Mucosa of gallbladder (tissue), 1 donor: ENCODE results near the gene FGFBP3. TPM values are rescaled to one million over a fixed set of nuclear protein-coding genes. Genes with fewer than 3 reads are reported as not detected.
"Not testable (repeated sequence)": the region's sequence is repeated elsewhere in the genome, so short reads cannot be mapped to it uniquely, and the experiment has no call there.

Source experiments
- DNase-seq: peaks from one replicate; pipeline ENCODE4 v3.0.0-alpha.2; 2020; ENCODE audit warnings: low spot score
- total RNA-seq: library from RNA; stranded (reverse); gene quantifications from one replicate; pipeline ENCODE4 v1.2.1, GENCODE V29; 2021
- donor health status: DM: no; HTN: no; CAD: no.

FGFBP3 gene
- total RNA-seq, 1 donor from 2014 or later: 0.72 TPM

DNA sequence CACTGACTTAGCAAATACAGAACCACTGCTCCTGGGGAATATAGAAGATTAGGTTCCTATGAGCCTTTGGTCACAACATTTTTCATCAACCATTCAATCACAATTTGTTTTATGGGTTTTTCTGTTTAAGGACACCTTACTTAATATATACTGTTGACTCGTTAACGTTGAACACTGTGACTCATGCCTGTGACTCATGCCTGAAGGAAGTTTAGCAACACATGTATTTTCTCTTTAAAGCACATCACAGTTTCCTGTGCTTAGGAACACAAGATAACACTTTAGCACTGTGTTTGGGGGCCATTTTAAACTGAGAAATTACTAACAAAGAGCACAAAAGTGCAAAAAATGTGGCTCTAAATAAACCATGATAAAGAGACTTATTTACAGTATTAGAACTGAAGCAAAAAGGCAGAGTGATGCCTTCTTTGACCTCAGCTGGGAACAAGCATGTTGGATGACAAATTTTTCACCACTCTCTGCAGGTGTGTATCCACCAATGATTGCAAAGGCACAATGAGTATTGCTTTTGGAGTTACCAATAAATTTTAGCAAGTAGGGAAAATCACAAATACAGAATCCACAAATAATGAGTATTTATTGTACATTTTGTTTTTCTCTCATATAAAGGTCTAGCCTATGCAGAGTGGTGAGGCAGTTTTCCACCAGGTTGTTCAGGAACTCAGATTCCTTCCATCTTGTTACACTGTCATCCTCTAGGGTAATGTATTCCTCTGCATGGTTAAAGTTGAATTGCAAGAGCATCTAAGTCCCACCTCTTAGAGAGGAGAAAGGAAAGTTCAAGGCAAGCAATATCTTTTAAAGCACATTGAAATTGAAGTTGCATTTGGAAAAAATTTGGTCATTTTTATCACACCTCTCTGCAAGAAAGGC is 7.3 kb downstream of the FGFBP3 start:
- peak; percentile 30 for DNase-seq

DNA sequence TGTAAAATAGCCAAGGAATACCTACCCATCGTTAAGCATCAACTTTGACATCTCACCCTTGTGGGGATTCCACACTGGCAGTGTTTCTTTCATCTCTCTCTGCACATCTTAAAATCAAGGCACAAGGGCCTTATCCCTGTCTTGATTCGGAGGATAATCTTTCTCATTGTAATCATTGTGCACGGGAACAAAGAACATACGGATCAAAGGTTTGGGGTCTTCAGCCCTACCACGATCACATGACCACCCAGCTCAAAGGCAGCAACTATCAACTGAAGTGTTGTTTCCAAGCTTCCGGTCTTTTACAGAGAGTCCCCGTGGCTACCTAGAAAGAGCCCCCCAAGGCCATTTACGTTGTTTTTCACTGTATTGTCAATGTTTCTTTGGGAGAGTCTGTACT is 11.9 kb downstream of the FGFBP3 start:
- DNase-seq: no peak

GRCh38 chr10:91896212-91896756 is 13.0 kb downstream of the FGFBP3 start:
- DNase-seq: no peak

DNA sequence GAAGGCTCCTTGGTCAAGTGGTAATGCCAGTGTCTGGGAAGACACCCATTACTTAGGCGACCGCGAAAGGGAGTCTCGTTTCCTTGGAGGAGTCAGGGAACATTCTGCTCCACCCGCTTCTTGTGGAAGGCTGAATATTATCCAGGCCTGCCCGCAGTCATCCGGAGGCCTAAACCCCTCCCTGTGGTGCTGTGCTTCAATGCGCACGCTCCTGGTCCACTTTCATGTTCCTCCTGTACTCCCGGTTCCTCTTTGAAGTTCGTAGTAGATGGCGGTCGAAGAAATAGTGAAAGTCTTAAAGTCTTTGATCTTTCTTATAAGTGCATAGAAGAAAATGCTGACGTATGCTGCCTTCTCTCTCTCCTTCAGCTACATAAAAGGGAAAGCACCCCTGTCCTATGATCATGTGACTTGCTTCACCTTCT is 15.0 kb downstream of the FGFBP3 start:
- DNase-seq: not testable (repeated sequence)

GRCh38 chr10:91893051-91893450 is 16.2 kb downstream of the FGFBP3 start:
- no peak for DNase-seq

DNA sequence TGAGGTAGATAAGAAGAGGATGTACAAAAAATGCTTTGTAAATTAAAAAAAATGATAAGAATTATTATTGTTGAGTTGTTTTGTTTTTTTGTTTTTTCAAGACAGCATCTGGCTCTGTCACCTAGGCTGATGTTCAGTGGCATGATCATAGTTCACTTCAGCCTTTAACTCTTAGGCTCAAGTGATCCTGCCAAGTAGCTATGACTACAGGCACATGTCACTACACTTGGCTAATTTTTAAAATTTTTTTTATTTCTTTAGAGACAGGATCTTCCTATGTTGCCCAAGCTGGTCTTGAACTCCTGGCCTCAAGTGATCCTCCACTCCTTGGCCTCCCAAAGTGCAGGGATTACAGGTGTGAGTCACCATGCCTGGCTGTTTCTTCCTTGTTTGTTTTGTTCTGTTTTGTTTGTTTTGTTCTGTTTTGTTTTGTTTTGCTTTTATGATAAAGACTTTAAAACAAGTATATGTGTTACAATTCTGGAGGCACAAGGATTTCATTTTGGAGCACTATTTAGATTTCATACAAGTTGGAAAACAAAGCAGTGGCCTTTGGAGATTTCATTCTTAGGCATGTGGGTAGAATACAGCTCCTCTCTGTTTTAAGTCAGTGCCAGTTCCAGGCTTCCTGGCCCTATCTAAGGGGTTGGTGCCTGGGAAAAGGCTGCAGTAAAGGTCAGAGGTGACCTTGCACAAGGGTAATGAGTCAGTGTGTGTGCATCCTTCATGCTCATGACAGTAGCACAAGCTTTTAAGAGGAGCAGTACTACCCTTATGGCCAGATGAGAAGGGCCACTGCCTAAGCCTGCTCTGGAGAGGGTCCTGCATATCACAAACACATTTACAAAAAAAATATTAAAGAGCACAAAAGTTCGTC is 17.9 kb downstream of the FGFBP3 start:
- DNase-seq: no peak

DNA sequence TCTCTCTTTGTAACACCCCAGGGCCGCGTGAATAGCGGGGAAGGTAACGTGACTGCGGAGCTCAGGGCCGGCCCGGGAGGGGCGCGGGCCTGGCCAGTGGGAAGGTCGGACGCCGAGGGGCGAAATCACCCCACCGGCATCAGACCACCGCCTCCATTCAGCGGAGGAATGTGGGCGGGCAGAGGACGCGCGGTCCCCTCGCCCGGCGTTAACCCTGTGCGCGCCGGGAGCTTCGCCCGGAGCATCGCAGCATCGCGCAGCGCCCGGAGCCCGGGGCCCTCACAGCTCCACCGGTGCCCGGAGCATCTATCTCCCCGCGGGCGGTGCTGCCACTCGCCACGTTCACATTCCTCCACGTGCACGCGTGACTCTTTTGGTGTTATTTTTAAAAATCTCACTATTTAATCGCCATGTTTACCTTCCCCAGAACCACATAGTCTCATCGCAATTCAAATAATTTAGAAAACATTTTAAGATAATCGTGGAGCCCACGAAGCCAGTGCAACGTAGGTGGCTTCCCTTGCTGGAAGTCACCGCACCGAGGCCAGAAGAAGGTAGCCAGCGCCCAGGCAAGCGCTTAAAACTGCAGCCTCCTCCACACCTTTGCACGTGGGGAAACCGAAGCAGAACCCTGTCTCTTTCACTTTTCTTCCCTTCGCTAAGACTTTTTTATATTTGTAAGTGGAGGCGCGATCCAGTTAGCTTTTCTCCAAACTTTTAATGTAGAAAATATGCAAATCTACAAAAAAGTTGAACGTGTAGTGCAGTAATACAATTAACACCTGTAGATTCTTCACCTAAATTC is 21.8 kb downstream of the FGFBP3 start:
- DNase-seq: no peak

GRCh38 chr10:91886954-91887271 is 22.4 kb downstream of the FGFBP3 start:
- DNase-seq: no peak

GRCh38 chr10:91885362-91886079 is 23.8 kb downstream of the FGFBP3 start:
- DNase-seq: no peak

DNA sequence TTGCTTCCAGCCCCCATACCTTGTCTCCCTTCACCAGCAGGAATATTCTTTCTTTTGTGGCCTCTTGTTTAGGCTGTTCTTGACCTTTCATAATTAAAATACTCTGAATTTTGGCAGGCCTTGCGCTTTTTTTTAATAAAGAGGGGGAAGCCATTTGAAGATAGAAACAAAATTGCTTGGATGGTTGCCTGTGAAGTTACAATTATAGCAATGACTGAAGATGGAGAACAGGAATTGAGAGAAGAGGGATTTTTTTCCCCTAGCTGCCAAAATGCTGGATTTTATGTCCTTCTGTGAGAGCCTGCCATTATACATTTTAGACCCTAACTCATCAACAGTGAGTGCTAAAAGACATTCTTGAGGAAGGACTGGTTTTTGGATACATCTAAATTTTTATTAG is 24.8 kb downstream of the FGFBP3 start:
- no peak for DNase-seq

- DNase-seq: peak; percentile 25
Observed at GRCh38 chr10:91883549-91884444, 25.5 kb downstream of the FGFBP3 start.

DNA sequence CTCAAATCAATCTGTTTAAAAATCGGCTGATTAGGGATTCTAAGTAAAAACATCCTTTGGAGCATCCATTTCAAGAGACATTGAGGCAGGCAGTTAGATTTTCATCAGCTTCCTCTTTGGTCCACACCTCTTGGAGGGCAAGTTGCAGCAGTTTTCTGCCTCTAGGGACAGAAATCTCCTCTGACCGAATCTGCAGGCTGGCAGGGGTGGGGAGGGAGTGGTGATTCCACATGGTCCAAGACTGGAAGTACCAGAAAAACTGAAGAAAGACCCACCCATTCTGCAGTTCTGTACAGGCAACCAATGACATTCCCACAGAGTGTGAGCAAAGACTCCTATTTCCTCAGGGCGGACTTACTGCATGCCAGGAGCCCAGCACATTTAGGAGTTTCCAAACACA is 29.0 kb downstream of the FGFBP3 start:
- no peak for DNase-seq

DNA sequence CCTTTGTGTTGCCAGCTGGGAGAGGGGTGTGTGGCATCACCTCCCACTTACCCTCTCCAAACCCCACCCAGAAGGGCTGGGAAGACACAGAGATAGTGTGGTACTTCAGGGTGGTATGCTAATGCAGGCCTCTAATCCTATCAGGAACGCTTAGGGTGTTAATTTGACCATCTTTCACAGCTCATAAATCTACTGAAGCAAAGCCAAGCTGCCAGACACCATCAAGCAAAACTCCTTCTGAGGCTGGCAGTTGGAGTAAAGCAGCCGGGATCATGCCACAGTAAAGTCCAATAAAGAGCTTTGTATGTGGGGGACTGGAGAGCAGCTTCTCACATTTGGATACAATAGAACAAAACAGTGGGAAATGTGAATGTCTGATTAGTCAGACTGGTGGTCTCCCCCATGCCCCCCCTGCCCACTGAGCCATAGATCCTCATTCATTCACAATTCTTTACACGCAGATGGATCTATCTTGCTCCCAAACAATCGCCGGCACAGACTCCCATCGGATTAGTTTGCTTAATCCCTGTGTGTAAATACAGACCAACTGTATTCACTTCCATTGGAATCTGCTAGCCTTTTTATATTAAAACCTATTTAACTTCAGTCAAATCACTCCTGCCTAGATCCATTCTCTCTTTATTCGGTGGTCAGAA is 29.6 kb downstream of the FGFBP3 start:
- no peak for DNase-seq

GRCh38 chr10:91875779-91876178 is 33.5 kb downstream of the FGFBP3 start:
- no peak for DNase-seq

DNA sequence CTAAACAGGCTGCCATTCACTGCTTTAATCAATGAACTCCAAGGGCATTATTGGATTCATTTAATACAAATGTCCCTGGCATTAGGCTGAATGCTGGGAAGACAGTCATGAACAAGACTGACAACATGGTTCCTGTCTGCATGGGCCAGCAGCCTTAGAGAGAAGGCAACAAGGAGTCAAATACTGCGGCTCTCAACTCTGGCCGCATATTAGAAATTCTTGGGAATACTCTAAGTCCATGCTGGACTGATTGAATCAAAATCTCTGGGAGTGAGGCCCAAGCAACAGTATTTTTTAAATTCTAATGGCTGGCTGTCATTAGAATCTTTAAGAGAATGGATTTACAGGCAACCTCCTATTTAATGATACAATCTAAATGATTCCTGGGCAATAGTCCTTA is 34.1 kb downstream of the FGFBP3 start:
- DNase-seq: no peak

- no peak for DNase-seq
Observed at GRCh38 chr10:91865562-91866081, 43.7 kb downstream of the FGFBP3 start.

- no peak for DNase-seq
Observed at GRCh38 chr10:91864744-91865143, 44.5 kb downstream of the FGFBP3 start.

GRCh38 chr10:91864099-91864498 is 45.2 kb downstream of the FGFBP3 start:
- DNase-seq: no peak

DNA sequence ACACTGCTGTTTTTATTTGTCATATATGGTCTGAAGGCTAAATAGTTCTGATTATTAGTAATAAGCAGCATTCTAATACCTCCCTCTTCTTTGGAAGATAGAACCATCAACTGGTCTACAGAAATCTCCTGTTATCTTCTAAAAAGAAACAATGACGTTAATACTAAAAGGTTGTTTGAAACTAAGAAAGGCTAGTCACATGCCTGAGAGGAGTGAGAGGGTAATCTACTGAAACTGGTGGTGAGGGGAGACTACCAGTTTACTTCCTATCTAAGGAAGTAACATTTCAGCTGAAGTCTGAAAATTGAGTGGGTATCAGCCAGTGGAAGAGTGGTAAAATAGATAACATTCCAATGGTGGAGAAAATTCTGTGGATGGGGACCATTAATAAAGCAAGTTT is 48.4 kb downstream of the FGFBP3 start:
- DNase-seq: no peak
